Measurements from ENCODE around the gene NPAS3.

- TF ChIP-seq POLR2A (IDR thresholded peaks at IDR 0.05; ENCODE audit: low read length) = no peak
- no peak for TF ChIP-seq GATA1 (IDR thresholded peaks at IDR 0.05; ENCODE audit: low read depth, low read length)
Measured at GRCh38 chr14:33131801-33132200, 193.1 kb downstream of the NPAS3 start.

Measured in erythroblast (primary cell).